Vagina (tissue), 2 donors: ENCODE measurements around the gene SLC26A4.

Experiments
- CTCF ChIP-seq, 3 experiments: fragments of 450-650 bp in 2 of 3; fragments of 200-600 bp in 1 of 3; sonication (generic) in 1 of 3; IDR thresholded peaks; one replicate each; pipeline ENCODE4 v1.5.1; 2017 to 2019; ENCODE audit warnings: antibody characterized with exemption in 3 of 3, mild to moderate bottlenecking in 2 of 3, moderate library complexity in 2 of 3
- POLR2AphosphoS5 ChIP-seq, 2 donors: sonication (generic); formaldehyde crosslinking; IDR thresholded peaks; one replicate each; pipeline ENCODE4 v1.9.0; 2017; ENCODE audit warnings: antibody characterized with exemption in 2 of 2, mild to moderate bottlenecking in 2 of 2, low read depth in 1 of 2; ENCODE audit not compliant: insufficient read depth in 1 of 2

GRCh38 chr7:107613439-107613838 is 47.2 kb upstream of the SLC26A4 start:
- TF ChIP-seq CTCF (IDR thresholded peaks at IDR 0.05): no peak
- TF ChIP-seq POLR2AphosphoS5 (IDR thresholded peaks at IDR 0.05; ENCODE audit: insufficient read depth in 1 of 2, low read depth in 1 of 2): no peak
